HG02798 (cell line): ENCODE results near the gene RPH3AL.
"Not testable (repeated sequence)": the region's sequence is repeated elsewhere in the genome, so short reads cannot be mapped to it uniquely, and the experiment has no call there.

Source experiments
- ATAC-seq: cut with Tn5 transposase; IDR thresholded peaks from one replicate; pipeline ENCODE4 v1.9.1; 2021; ENCODE audit warnings: mild to moderate bottlenecking; ENCODE audit not compliant: unreplicated experiment, poor library complexity

Gene RPH3AL

GRCh38 chr17:231191-231965 is 121.2 kb downstream of the RPH3AL start:
- no peak for ATAC-seq

- no peak for ATAC-seq
Measured at GRCh38 chr17:230395-230770, 122.2 kb downstream of the RPH3AL start.

- no peak for ATAC-seq
Measured at GRCh38 chr17:229709-230394, 122.8 kb downstream of the RPH3AL start.

GRCh38 chr17:228951-229708 is 123.5 kb downstream of the RPH3AL start:
- no peak for ATAC-seq

- no peak for ATAC-seq
Measured at GRCh38 chr17:227946-228615, 124.5 kb downstream of the RPH3AL start.

- ATAC-seq, result no peak
Measured at GRCh38 chr17:227078-227945, 125.3 kb downstream of the RPH3AL start.

- no peak for ATAC-seq
Measured at GRCh38 chr17:226108-227077, 126.2 kb downstream of the RPH3AL start.

- ATAC-seq, result no peak
Measured at GRCh38 chr17:225551-225950, 127.1 kb downstream of the RPH3AL start.

- not testable (repeated sequence) for ATAC-seq
Measured at GRCh38 chr17:224576-224975, 128.0 kb downstream of the RPH3AL start.

- no peak for ATAC-seq
Measured at GRCh38 chr17:223723-224471, 128.7 kb downstream of the RPH3AL start.

GRCh38 chr17:222172-222571 is 130.4 kb downstream of the RPH3AL start:
- no peak for ATAC-seq

GRCh38 chr17:219696-220095 is 132.9 kb downstream of the RPH3AL start:
- ATAC-seq, result no peak

- no peak for ATAC-seq
Measured at GRCh38 chr17:218432-219110, 134.0 kb downstream of the RPH3AL start.

GRCh38 chr17:216625-217024 is 136.0 kb downstream of the RPH3AL start:
- no peak for ATAC-seq

- not testable (repeated sequence) for ATAC-seq
Measured at GRCh38 chr17:215563-216478, 136.8 kb downstream of the RPH3AL start.

GRCh38 chr17:214881-215331 is 137.7 kb downstream of the RPH3AL start:
- ATAC-seq, result no peak
